MCF 10A (cell line): ENCODE data around the gene ABCC8. TPM values are rescaled to one million over a fixed set of nuclear protein-coding genes. Genes with fewer than 3 reads are reported as not detected.

Experiments used
- BruUV-seq: library from RNA; stranded (reverse); fragments of 400-500 nt; replicated peaks from 2 replicates; lab custom pipeline; 2021; lab: Mats Ljungman, UMichigan
- CTCF ChIA-PET: fragments of 300-600 bp; sonication (Branson Sonifier 250); formaldehyde crosslinking; extraction: SDS; loops from one replicate; lab custom pipeline; 2021; ENCODE audit warnings: antibody characterized with exemption, inconsistent platforms; lab: Yijun Ruan, JAX
- POLR2A ChIA-PET: fragments of 300-600, 350-650 bp; sonication (Branson Sonifier 250); formaldehyde crosslinking; extraction: SDS; loops from one replicate; lab custom pipeline; 2020; ENCODE audit warnings: antibody characterized with exemption, inconsistent platforms; lab: Yijun Ruan, JAX
- DNase-seq: peaks from one replicate; pipeline ENCODE4 v3.0.0-alpha.2; 2018; ENCODE audit not compliant: unreplicated experiment
- H3K27ac Mint-ChIP-seq: one replicate; pipeline ENCODE4 v1.8.0; 2022; ENCODE audit warnings: mild to moderate bottlenecking, low read depth, mixed read lengths; ENCODE audit not compliant: unreplicated experiment
- H3K27me3 Mint-ChIP-seq: one replicate; pipeline ENCODE4 v1.8.0; 2022; ENCODE audit warnings: mixed read lengths; ENCODE audit not compliant: insufficient read depth, unreplicated experiment
- H3K36me3 Mint-ChIP-seq: one replicate; pipeline ENCODE4 v1.8.0; 2022; ENCODE audit warnings: mild to moderate bottlenecking, moderate library complexity, mixed read lengths; ENCODE audit not compliant: insufficient read depth, unreplicated experiment
- H3K4me1 Mint-ChIP-seq: one replicate; pipeline ENCODE4 v1.8.0; 2022; ENCODE audit warnings: mixed read lengths; ENCODE audit not compliant: insufficient read depth, unreplicated experiment
- H3K4me3 Mint-ChIP-seq: one replicate; pipeline ENCODE4 v1.8.0; 2022; ENCODE audit warnings: mild to moderate bottlenecking, moderate library complexity, mixed read lengths; ENCODE audit not compliant: unreplicated experiment
- H3K9me3 Mint-ChIP-seq: one replicate; pipeline ENCODE4 v1.8.0; 2022; ENCODE audit warnings: mixed read lengths; ENCODE audit not compliant: unreplicated experiment
- CTCF ChIP-seq: fragments of 200-600 bp; IDR thresholded peaks from one replicate; pipeline ENCODE4 v1.8.0; 2022; ENCODE audit warnings: antibody characterized with exemption, mild to moderate bottlenecking; ENCODE audit not compliant: unreplicated experiment
- intact Hi-C: fragments of 100-400 bp; cut with micrococcal nuclease; formaldehyde crosslinking; loops from 2 replicates; pipeline ENCODE4 v1.14.1; 2022
- total RNA-seq: library from RNA; stranded (reverse); gene quantifications from 2 replicates; pipeline ENCODE4 v1.2.3, GENCODE V29; 2022

Gene ABCC8
- total RNA-seq, 1 experiment from 2014 or later: not detected

GRCh38 chr11:17393472-17393871 is 83.2 kb downstream of the ABCC8 start:
- intact Hi-C loops: no loop called here

GRCh38 chr11:17392872-17393271 is 83.8 kb downstream of the ABCC8 start:
- intact Hi-C loops: no loop called here
- TF ChIP-seq CTCF: no peak
- POLR2A ChIA-PET: no interaction called here
- no peak for DNase-seq
- no peak overlapping the region for H3K4me3 Mint-ChIP-seq
- no peaks in the 10 kb centered on the region for H3K9me3 Mint-ChIP-seq
- no TSS peak for BruUV-seq
- CTCF ChIA-PET: interaction anchor here (1.2 to 2.1 kb wide), 2 partner anchors 9 to 135 kb away, joined by 4 to 7 read pairs; no protein-coding TSS in a partner anchor
- no peaks in the 10 kb centered on the region for H3K27me3 Mint-ChIP-seq
- no peak overlapping the region for H3K27ac Mint-ChIP-seq
- H3K4me1 Mint-ChIP-seq: no peaks in the 10 kb centered on the region
- H3K36me3 Mint-ChIP-seq: no peaks in the 10 kb centered on the region

More at GRCh38 chr11:17393472-17393871, 83.2 kb downstream of the ABCC8 start:
- no peak for DNase-seq
- ChIA-PET POLR2A (no interaction called here), CTCF (interaction anchor here (0.8 to 1.2 kb wide), 4 partner anchors 10 to 134 kb away, joined by 3 to 7 read pairs (median 4); no protein-coding TSS in a partner anchor)
- Mint-ChIP-seq H3K27ac (no peak overlapping the region), H3K27me3 (no peaks in the 10 kb centered on the region), H3K36me3 (no peaks in the 10 kb centered on the region), H3K9me3 (no peaks in the 10 kb centered on the region), H3K4me1 (no peaks in the 10 kb centered on the region), H3K4me3 (no peak overlapping the region)
- no peak for TF ChIP-seq CTCF
- BruUV-seq: no TSS peak

GRCh38 chr11:17391493-17392355 is 84.9 kb downstream of the ABCC8 start:
- Mint-ChIP-seq H3K4me3 (no peak overlapping the region), H3K27ac (no peak overlapping the region), H3K9me3 (no peaks in the 10 kb centered on the region), H3K27me3 (no peaks in the 10 kb centered on the region), H3K36me3 (no peaks in the 10 kb centered on the region), H3K4me1 (no peaks in the 10 kb centered on the region)
- intact Hi-C loops: no loop called here
- no TSS peak for BruUV-seq
- TF ChIP-seq CTCF: no peak
- no peak for DNase-seq
- CTCF ChIA-PET: interaction anchor here (0.6 to 2.1 kb wide), 3 partner anchors 9 to 136 kb away, joined by 3 to 4 read pairs (median 3); no protein-coding TSS in a partner anchor
- POLR2A ChIA-PET: no interaction called here

GRCh38 chr11:17389957-17390649 is 86.5 kb downstream of the ABCC8 start:
- H3K36me3 Mint-ChIP-seq: no peaks in the 10 kb centered on the region
- no peak for DNase-seq
- no peaks in the 10 kb centered on the region for H3K4me1 Mint-ChIP-seq
- peak overlapping the region; percentile 71 for H3K4me3 Mint-ChIP-seq
- H3K27ac Mint-ChIP-seq: no peak overlapping the region
- no peaks in the 10 kb centered on the region for H3K27me3 Mint-ChIP-seq
- BruUV-seq: no TSS peak
- ChIA-PET POLR2A (interaction anchor here (1.2 kb wide), 1 partner anchor 138 kb away, joined by 3 read pairs; no protein-coding TSS in a partner anchor), CTCF (interaction anchor here (0.6 to 2.5 kb wide), 9 partner anchors 9 to 138 kb away, joined by 3 to 14 read pairs (median 4); no protein-coding TSS in a partner anchor)
- intact Hi-C loops: loop anchor here (1.0 kb wide), 1 partner anchor 89 kb away; no protein-coding TSS in a partner anchor
- no peaks in the 10 kb centered on the region for H3K9me3 Mint-ChIP-seq
- no peak for TF ChIP-seq CTCF
